Activated T-cell treated with anti-CD3 and anti-CD28 coated beads, Interleukin-2, amount 50 U/mL, for 72 hours (primary cell): Measurements from ENCODE around the gene SNAP29. TPM values are rescaled to one million over a fixed set of nuclear protein-coding genes. Genes with fewer than 3 reads are reported as not detected.
A peak's percentile ranks its signal among the peaks of the same experiment; 100 is the strongest.

ENCODE experiments used
- ATAC-seq, 2 donors: fragments of 150-1000 bp; cut with Tn5 transposase; replicated peaks in 1 of 2; 2 replicates each; pipeline ENCODE4 v1.10.0; 2021; ENCODE audit warnings: moderate library complexity in 2 of 2, mild to moderate bottlenecking in 1 of 2
- DNase-seq, 2 donors: peaks; one replicate each; pipeline ENCODE4 v3.0.0; 2021 to 2022; ENCODE audit warnings: mixed read lengths in 1 of 2
- H3K27ac Mint-ChIP-seq: one replicate; pipeline ENCODE4 v1.8.0; 2022; ENCODE audit warnings: mild to moderate bottlenecking, moderate library complexity, mixed read lengths
- H3K27me3 Mint-ChIP-seq: one replicate; pipeline ENCODE4 v1.8.0; 2022; ENCODE audit warnings: low read depth, mixed read lengths
- H3K36me3 Mint-ChIP-seq, 2 donors: one replicate each; pipeline ENCODE4 v1.8.0; 2022; ENCODE audit warnings: mixed read lengths in 2 of 2, mild to moderate bottlenecking in 1 of 2; ENCODE audit not compliant: insufficient read depth in 2 of 2
- H3K4me1 Mint-ChIP-seq: one replicate; pipeline ENCODE4 v1.8.0; 2022; ENCODE audit warnings: low read depth, mixed read lengths
- H3K4me3 Mint-ChIP-seq, 2 donors: one replicate each; pipeline ENCODE4 v1.8.0; 2022; ENCODE audit warnings: mild to moderate bottlenecking in 2 of 2, mixed read lengths in 2 of 2, moderate library complexity in 2 of 2
- H3K9me3 Mint-ChIP-seq, 2 donors: one replicate each; pipeline ENCODE4 v1.8.0; 2022; ENCODE audit warnings: mixed read lengths in 2 of 2
- total RNA-seq, 2 donors: library from RNA; stranded (reverse); gene quantifications; one replicate each; pipeline ENCODE4 v1.2.3, GENCODE V29; 2022

The SNAP29 gene
- total RNA-seq, 2 donors from 2014 or later, result 19.8 to 21.0 TPM

- peaks cover 0 to 2% of the 10 kb centered on the region in 2 donors for H3K36me3 Mint-ChIP-seq
- H3K27me3 Mint-ChIP-seq, result no peaks in the 10 kb centered on the region
- ATAC-seq (no peak), DNase-seq (no peak)
- no peak overlapping the region for H3K27ac Mint-ChIP-seq
- no peak overlapping the region for H3K4me3 Mint-ChIP-seq
- H3K4me1 Mint-ChIP-seq, result peaks cover 50% of the 10 kb centered on the region
- no peaks in the 10 kb centered on the region for H3K9me3 Mint-ChIP-seq
These were observed 5.5 kb downstream of the SNAP29 start for GRCh38 chr22:20864186-20864908.

- ATAC-seq (no peak), DNase-seq (no peak)
- H3K27ac Mint-ChIP-seq, result no peak overlapping the region
- H3K4me3 Mint-ChIP-seq, result no peak overlapping the region
- no peaks in the 10 kb centered on the region for H3K27me3 Mint-ChIP-seq
- no peaks in the 10 kb centered on the region for H3K9me3 Mint-ChIP-seq
- H3K4me1 Mint-ChIP-seq, result peaks cover 43% of the 10 kb centered on the region
- peaks cover 0 to 2% of the 10 kb centered on the region in 2 donors for H3K36me3 Mint-ChIP-seq
These were observed 6.5 kb downstream of the SNAP29 start for GRCh38 chr22:20865331-20865730.

GRCh38 chr22:20865875-20866445 lies 7.2 kb downstream of the SNAP29 start:
- ATAC-seq (no peak), DNase-seq (no peak)
- Mint-ChIP-seq H3K27me3 (no peaks in the 10 kb centered on the region), H3K27ac (no peak overlapping the region), H3K9me3 (no peaks in the 10 kb centered on the region), H3K4me1 (peaks cover 43% of the 10 kb centered on the region), H3K4me3 (no peak overlapping the region), H3K36me3 (peaks cover 0 to 2% of the 10 kb centered on the region in 2 donors)

- Mint-ChIP-seq H3K4me1 (peaks cover 37% of the 10 kb centered on the region), H3K27me3 (no peaks in the 10 kb centered on the region), H3K9me3 (no peaks in the 10 kb centered on the region), H3K36me3 (peaks cover 0 to 2% of the 10 kb centered on the region in 2 donors), H3K27ac (no peak overlapping the region), H3K4me3 (no peak overlapping the region)
- DNase-seq (no peak), ATAC-seq (no peak)
These were observed 7.9 kb downstream of the SNAP29 start for GRCh38 chr22:20866736-20867135.

- Mint-ChIP-seq H3K9me3 (no peaks in the 10 kb centered on the region), H3K27me3 (no peaks in the 10 kb centered on the region), H3K4me1 (peaks cover 30% of the 10 kb centered on the region), H3K27ac (peak overlapping the region; percentile 8), H3K4me3 (no peak overlapping the region), H3K36me3 (no peaks in the 10 kb centered on the region)
- ATAC-seq, result no peak
- DNase-seq, result no peak
These were observed 8.6 kb downstream of the SNAP29 start for GRCh38 chr22:20867179-20868024.

- ATAC-seq (no peak), DNase-seq (no peak)
- Mint-ChIP-seq H3K9me3 (no peaks in the 10 kb centered on the region), H3K36me3 (peaks cover 0 to 2% of the 10 kb centered on the region in 2 donors), H3K4me3 (no peak overlapping the region), H3K27ac (no peak overlapping the region), H3K4me1 (peaks cover 22% of the 10 kb centered on the region), H3K27me3 (no peaks in the 10 kb centered on the region)
These were observed 9.5 kb downstream of the SNAP29 start for GRCh38 chr22:20868025-20868962.

GRCh38 chr22:20869234-20869633 lies 10.4 kb downstream of the SNAP29 start:
- H3K4me1 Mint-ChIP-seq, result peaks cover 12% of the 10 kb centered on the region
- DNase-seq (no peak), ATAC-seq (no peak)
- H3K4me3 Mint-ChIP-seq, result no peak overlapping the region
- H3K36me3 Mint-ChIP-seq, result peaks cover 0 to 2% of the 10 kb centered on the region in 2 donors
- H3K9me3 Mint-ChIP-seq, result no peaks in the 10 kb centered on the region
- no peak overlapping the region for H3K27ac Mint-ChIP-seq
- H3K27me3 Mint-ChIP-seq, result no peaks in the 10 kb centered on the region

GRCh38 chr22:20873214-20873613 lies 14.4 kb downstream of the SNAP29 start:
- Mint-ChIP-seq H3K36me3 (peaks cover 0 to 3% of the 10 kb centered on the region in 2 donors), H3K27ac (no peak overlapping the region), H3K9me3 (no peaks in the 10 kb centered on the region), H3K4me1 (no peaks in the 10 kb centered on the region), H3K27me3 (no peaks in the 10 kb centered on the region), H3K4me3 (no peak overlapping the region)
- ATAC-seq, result no peak
- no peak for DNase-seq

GRCh38 chr22:20875296-20875695 lies 16.5 kb downstream of the SNAP29 start:
- DNase-seq (no peak), ATAC-seq (no peak)
- no peaks in the 10 kb centered on the region for H3K27me3 Mint-ChIP-seq
- no peak overlapping the region for H3K27ac Mint-ChIP-seq
- peaks cover 0 to 3% of the 10 kb centered on the region in 2 donors for H3K36me3 Mint-ChIP-seq
- no peaks in the 10 kb centered on the region for H3K4me1 Mint-ChIP-seq
- H3K9me3 Mint-ChIP-seq, result no peaks in the 10 kb centered on the region
- no peak overlapping the region for H3K4me3 Mint-ChIP-seq

GRCh38 chr22:20877715-20878114 lies 18.9 kb downstream of the SNAP29 start:
- peaks cover 6% of the 10 kb centered on the region for H3K4me1 Mint-ChIP-seq
- H3K27ac Mint-ChIP-seq, result no peak overlapping the region
- no peaks in the 10 kb centered on the region for H3K9me3 Mint-ChIP-seq
- H3K36me3 Mint-ChIP-seq, result peaks cover 0 to 3% of the 10 kb centered on the region in 2 donors
- H3K27me3 Mint-ChIP-seq, result no peaks in the 10 kb centered on the region
- DNase-seq (no peak), ATAC-seq (no peak)
- no peak overlapping the region for H3K4me3 Mint-ChIP-seq

GRCh38 chr22:20881231-20881630 lies 22.4 kb downstream of the SNAP29 start:
- no peak overlapping the region for H3K27ac Mint-ChIP-seq
- no peaks in the 10 kb centered on the region for H3K9me3 Mint-ChIP-seq
- ATAC-seq (no peak), DNase-seq (no peak)
- no peak overlapping the region for H3K4me3 Mint-ChIP-seq
- no peaks in the 10 kb centered on the region for H3K27me3 Mint-ChIP-seq
- H3K4me1 Mint-ChIP-seq, result peaks cover 6% of the 10 kb centered on the region
- peaks cover 1 to 6% of the 10 kb centered on the region in 2 donors for H3K36me3 Mint-ChIP-seq

GRCh38 chr22:20881869-20882815 lies 23.3 kb downstream of the SNAP29 start:
- Mint-ChIP-seq H3K27me3 (no peaks in the 10 kb centered on the region), H3K36me3 (peaks cover 0 to 6% of the 10 kb centered on the region in 2 donors), H3K27ac (no peak overlapping the region), H3K4me3 (no peak overlapping the region), H3K9me3 (no peaks in the 10 kb centered on the region), H3K4me1 (peaks cover 6% of the 10 kb centered on the region)
- ATAC-seq (no peak), DNase-seq (no peak)
